ENCODE data around the gene ADH6.

The ADH6 gene

GRCh38 chr4:99186029-99186428, 33.0 kb downstream of the ADH6 start:
- Histone ChIP-seq H3K27me3 (ENCODE audit: control insufficient read depth in 3 of 3, insufficient read depth in 3 of 3, low read depth in 1 of 3, low read length in 3 of 3) (no peaks in the 10 kb centered on the region), H3K4me2 (ENCODE audit: insufficient read depth, low read length, poor library complexity, severe bottlenecking) (no peak overlapping the region), H2AFZ (ENCODE audit: low read length) (no peak overlapping the region), H3K4me3 (ENCODE audit: low read length in 2 of 2) (no peak overlapping the region), H3K79me1 (ENCODE audit: low read depth, low read length) (no peaks in the 10 kb centered on the region), H2BK15ac (ENCODE audit: low read length) (no peak overlapping the region), H3K9ac (ENCODE audit: low read depth, low read length, poor library complexity) (no peak overlapping the region), H3K4me1 (ENCODE audit: control insufficient read depth in 2 of 2, insufficient read depth in 1 of 2, low read depth in 1 of 2, low read length in 2 of 2) (peaks cover 0 to 2% of the 10 kb centered on the region in 2 donors), H2BK12ac (ENCODE audit: low read length) (no peak overlapping the region), H3K4ac (ENCODE audit: low read length) (no peak overlapping the region), H2BK120ac (ENCODE audit: low read depth, low read length) (no peak overlapping the region), H2AK5ac (ENCODE audit: low read depth, low read length) (no peak overlapping the region), H3K14ac (ENCODE audit: low read length) (no peak overlapping the region), H3K36me3 (replicated peaks in 1 of 2; ENCODE audit: control insufficient read depth in 2 of 2, insufficient read depth in 2 of 2, low read length in 2 of 2) (no peaks in the 10 kb centered on the region), H3K9me3 (replicated peaks in 1 of 2; ENCODE audit: control insufficient read depth in 2 of 2, insufficient read depth in 1 of 2, low read depth in 1 of 2, low read length in 2 of 2) (peaks cover 0 to 2% of the 10 kb centered on the region in 2 donors), H3K23ac (ENCODE audit: low read depth, low read length, poor library complexity) (no peak overlapping the region), H4K8ac (ENCODE audit: low read depth, low read length) (no peak overlapping the region), H3K18ac (ENCODE audit: low read length) (no peak overlapping the region), H2BK5ac (ENCODE audit: low read length) (no peak overlapping the region), H3K27ac (replicated peaks; ENCODE audit: low read length) (no peak overlapping the region), H4K91ac (ENCODE audit: low read depth, low read length, poor library complexity) (no peak overlapping the region)
- no peak for DNase-seq (ENCODE audit: low spot score)
- WGBS, 2 donors (ENCODE audit: extremely low coverage in 2 of 2, insufficient read length in 2 of 2, insufficient replicate concordance in 1 of 2), result no CpG with 5 or more reads among the region's 1 CpG

GRCh38 chr4:99185581-99185980, 33.5 kb downstream of the ADH6 start:
- H4K8ac ChIP-seq (ENCODE audit: low read depth, low read length), result no peak overlapping the region
- peaks cover 0 to 2% of the 10 kb centered on the region in 2 donors for H3K4me1 ChIP-seq (ENCODE audit: control insufficient read depth in 2 of 2, insufficient read depth in 1 of 2, low read depth in 1 of 2, low read length in 2 of 2)
- no peak overlapping the region for H2BK120ac ChIP-seq (ENCODE audit: low read depth, low read length)
- no peaks in the 10 kb centered on the region for H3K36me3 ChIP-seq (replicated peaks in 1 of 2; ENCODE audit: control insufficient read depth in 2 of 2, insufficient read depth in 2 of 2, low read length in 2 of 2)
- H3K4ac ChIP-seq (ENCODE audit: low read length), result no peak overlapping the region
- WGBS, 2 donors (ENCODE audit: extremely low coverage in 2 of 2, insufficient read length in 2 of 2, insufficient replicate concordance in 1 of 2), result no CpG with 5 or more reads among the region's 2 CpGs
- H3K4me2 ChIP-seq (ENCODE audit: insufficient read depth, low read length, poor library complexity, severe bottlenecking), result no peak overlapping the region
- H3K14ac ChIP-seq (ENCODE audit: low read length), result no peak overlapping the region
- H2AFZ ChIP-seq (ENCODE audit: low read length), result no peak overlapping the region
- no peak overlapping the region for H2BK12ac ChIP-seq (ENCODE audit: low read length)
- H3K27ac ChIP-seq (replicated peaks; ENCODE audit: low read length), result no peak overlapping the region
- no peak overlapping the region for H3K18ac ChIP-seq (ENCODE audit: low read length)
- H3K4me3 ChIP-seq (ENCODE audit: low read length in 2 of 2), result no peak overlapping the region
- no peak overlapping the region for H4K91ac ChIP-seq (ENCODE audit: low read depth, low read length, poor library complexity)
- H3K27me3 ChIP-seq (ENCODE audit: control insufficient read depth in 3 of 3, insufficient read depth in 3 of 3, low read depth in 1 of 3, low read length in 3 of 3), result no peaks in the 10 kb centered on the region
- no peak overlapping the region for H2BK5ac ChIP-seq (ENCODE audit: low read length)
- no peaks in the 10 kb centered on the region for H3K79me1 ChIP-seq (ENCODE audit: low read depth, low read length)
- H3K9ac ChIP-seq (ENCODE audit: low read depth, low read length, poor library complexity), result no peak overlapping the region
- H3K9me3 ChIP-seq (replicated peaks in 1 of 2; ENCODE audit: control insufficient read depth in 2 of 2, insufficient read depth in 1 of 2, low read depth in 1 of 2, low read length in 2 of 2), result peaks cover 0 to 2% of the 10 kb centered on the region in 2 donors
- DNase-seq (ENCODE audit: low spot score), result no peak
- no peak overlapping the region for H3K23ac ChIP-seq (ENCODE audit: low read depth, low read length, poor library complexity)
- H2BK15ac ChIP-seq (ENCODE audit: low read length), result no peak overlapping the region
- H2AK5ac ChIP-seq (ENCODE audit: low read depth, low read length), result no peak overlapping the region

DNA sequence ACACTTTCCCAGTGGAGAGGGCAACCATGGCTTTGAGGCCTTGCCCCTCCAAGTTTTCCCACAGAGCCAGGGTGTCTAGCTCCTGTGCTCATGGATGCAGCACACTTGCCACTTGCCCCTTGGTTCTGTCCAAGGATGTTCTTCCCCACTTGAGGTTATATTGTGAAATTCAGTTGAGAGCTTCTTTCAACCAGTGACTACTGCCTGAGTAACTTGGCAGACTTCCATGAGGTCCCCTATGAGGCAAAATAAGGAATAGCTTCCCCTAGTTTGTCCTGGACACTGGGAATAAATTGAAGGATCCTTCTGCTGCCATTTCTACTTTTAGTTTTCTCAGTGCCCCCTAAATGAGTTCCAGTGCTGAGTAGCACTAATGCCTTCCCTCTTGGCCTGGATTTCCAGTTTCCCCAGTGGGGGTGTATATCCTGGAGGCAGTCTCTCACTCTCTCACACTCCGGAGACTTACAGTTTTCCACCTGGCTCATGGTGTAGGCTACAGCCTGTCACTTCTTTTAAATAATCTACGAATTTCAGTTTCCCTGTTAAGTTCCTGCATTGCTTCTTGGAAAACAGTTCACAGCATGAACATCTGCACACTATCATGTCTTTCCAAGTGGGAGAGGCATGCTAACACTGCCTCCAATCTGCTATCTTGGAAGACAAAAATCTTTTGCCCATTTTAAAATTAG, 38.5 kb downstream of the ADH6 start:
- Histone ChIP-seq H3K79me1 (ENCODE audit: low read depth, low read length) (no peaks in the 10 kb centered on the region), H3K27me3 (ENCODE audit: control insufficient read depth in 3 of 3, insufficient read depth in 3 of 3, low read depth in 1 of 3, low read length in 3 of 3) (no peaks in the 10 kb centered on the region), H2AK5ac (ENCODE audit: low read depth, low read length) (no peak overlapping the region), H2BK12ac (ENCODE audit: low read length) (no peak overlapping the region), H4K91ac (ENCODE audit: low read depth, low read length, poor library complexity) (no peak overlapping the region), H3K27ac (replicated peaks; ENCODE audit: low read length) (no peak overlapping the region), H3K9me3 (replicated peaks in 1 of 2; ENCODE audit: control insufficient read depth in 2 of 2, insufficient read depth in 1 of 2, low read depth in 1 of 2, low read length in 2 of 2) (peaks cover 2 to 8% of the 10 kb centered on the region in 2 donors), H4K8ac (ENCODE audit: low read depth, low read length) (no peak overlapping the region), H2BK15ac (ENCODE audit: low read length) (no peak overlapping the region), H3K14ac (ENCODE audit: low read length) (no peak overlapping the region), H3K4me2 (ENCODE audit: insufficient read depth, low read length, poor library complexity, severe bottlenecking) (no peak overlapping the region), H2AFZ (ENCODE audit: low read length) (no peak overlapping the region), H2BK5ac (ENCODE audit: low read length) (no peak overlapping the region), H3K36me3 (replicated peaks in 1 of 2; ENCODE audit: control insufficient read depth in 2 of 2, insufficient read depth in 2 of 2, low read length in 2 of 2) (no peaks in the 10 kb centered on the region), H3K18ac (ENCODE audit: low read length) (no peak overlapping the region), H3K23ac (ENCODE audit: low read depth, low read length, poor library complexity) (peak overlapping the region; percentile 17), H3K4me1 (ENCODE audit: control insufficient read depth in 2 of 2, insufficient read depth in 1 of 2, low read depth in 1 of 2, low read length in 2 of 2) (peaks cover 0 to 2% of the 10 kb centered on the region in 2 donors), H2BK120ac (ENCODE audit: low read depth, low read length) (no peak overlapping the region), H3K9ac (ENCODE audit: low read depth, low read length, poor library complexity) (no peak overlapping the region), H3K4ac (ENCODE audit: low read length) (no peak overlapping the region), H3K4me3 (ENCODE audit: low read length in 2 of 2) (no peak overlapping the region)
- DNase-seq (ENCODE audit: low spot score), result no peak
- WGBS, 2 donors (ENCODE audit: extremely low coverage in 2 of 2, insufficient read length in 2 of 2, insufficient replicate concordance in 1 of 2), result no CpG with 5 or more reads among the region's 2 CpGs

GRCh38 chr4:99179626-99180025, 39.4 kb downstream of the ADH6 start:
- no peak overlapping the region for H2AK5ac ChIP-seq (ENCODE audit: low read depth, low read length)
- no peak overlapping the region for H3K27ac ChIP-seq (replicated peaks; ENCODE audit: low read length)
- H3K9me3 ChIP-seq (replicated peaks in 1 of 2; ENCODE audit: control insufficient read depth in 2 of 2, insufficient read depth in 1 of 2, low read depth in 1 of 2, low read length in 2 of 2), result peaks cover 0 to 8% of the 10 kb centered on the region in 2 donors
- H2BK120ac ChIP-seq (ENCODE audit: low read depth, low read length), result no peak overlapping the region
- WGBS, 2 donors (ENCODE audit: extremely low coverage in 2 of 2, insufficient read length in 2 of 2, insufficient replicate concordance in 1 of 2), result no CpG with 5 or more reads among the region's 1 CpG
- H4K8ac ChIP-seq (ENCODE audit: low read depth, low read length), result no peak overlapping the region
- H2AFZ ChIP-seq (ENCODE audit: low read length), result no peak overlapping the region
- no peaks in the 10 kb centered on the region for H3K36me3 ChIP-seq (replicated peaks in 1 of 2; ENCODE audit: control insufficient read depth in 2 of 2, insufficient read depth in 2 of 2, low read length in 2 of 2)
- no peak overlapping the region for H4K91ac ChIP-seq (ENCODE audit: low read depth, low read length, poor library complexity)
- H3K4me2 ChIP-seq (ENCODE audit: insufficient read depth, low read length, poor library complexity, severe bottlenecking), result no peak overlapping the region
- H3K4me3 ChIP-seq (ENCODE audit: low read length in 2 of 2), result no peak overlapping the region
- H3K14ac ChIP-seq (ENCODE audit: low read length), result no peak overlapping the region
- no peak overlapping the region for H3K4ac ChIP-seq (ENCODE audit: low read length)
- H2BK15ac ChIP-seq (ENCODE audit: low read length), result no peak overlapping the region
- no peak overlapping the region for H3K9ac ChIP-seq (ENCODE audit: low read depth, low read length, poor library complexity)
- DNase-seq (ENCODE audit: low spot score), result no peak
- H3K79me1 ChIP-seq (ENCODE audit: low read depth, low read length), result no peaks in the 10 kb centered on the region
- peaks cover 0 to 2% of the 10 kb centered on the region in 2 donors for H3K4me1 ChIP-seq (ENCODE audit: control insufficient read depth in 2 of 2, insufficient read depth in 1 of 2, low read depth in 1 of 2, low read length in 2 of 2)
- no peak overlapping the region for H2BK5ac ChIP-seq (ENCODE audit: low read length)
- no peak overlapping the region for H3K18ac ChIP-seq (ENCODE audit: low read length)
- H3K27me3 ChIP-seq (ENCODE audit: control insufficient read depth in 3 of 3, insufficient read depth in 3 of 3, low read depth in 1 of 3, low read length in 3 of 3), result no peaks in the 10 kb centered on the region
- no peak overlapping the region for H3K23ac ChIP-seq (ENCODE audit: low read depth, low read length, poor library complexity)
- no peak overlapping the region for H2BK12ac ChIP-seq (ENCODE audit: low read length)
